Peyer's patch (tissue), 4 donors: Measurements from ENCODE around the gene LRP6. TPM values are rescaled to one million over a fixed set of nuclear protein-coding genes. Genes with fewer than 3 reads are reported as not detected.

Source experiments
- DNase-seq, 3 donors: peaks; one replicate each; pipeline ENCODE4 v3.0.0-alpha.2; 2017 to 2019
- H3K27ac ChIP-seq, 4 donors: fragments of 200-600 bp; sonication (generic); one replicate each; pipeline ENCODE4 v1.5.1; 2016 to 2019
- H3K27me3 ChIP-seq, 2 donors: fragments of 200-600 bp; sonication (generic); one replicate each; pipeline ENCODE4 v1.5.1; 2019
- H3K36me3 ChIP-seq, 3 donors: fragments of 200-600 bp; sonication (generic); one replicate each; pipeline ENCODE4 v1.5.1; 2016 to 2019
- H3K4me1 ChIP-seq, 4 donors: fragments of 200-600 bp; sonication (generic); one replicate each; pipeline ENCODE4 v1.5.1; 2016 to 2019
- H3K4me3 ChIP-seq, 4 donors: fragments of 200-600 bp; sonication (generic); 1 replicate in 3 of 4; 2 replicates in 1 of 4; pipeline ENCODE4 v1.5.1; 2016 to 2019; ENCODE audit warnings: mild to moderate bottlenecking in 1 of 4
- H3K9me3 ChIP-seq, 4 donors: fragments of 200-600 bp; sonication (generic); one replicate each; pipeline ENCODE4 v1.5.1; 2016 to 2019; ENCODE audit warnings: mild to moderate bottlenecking in 1 of 4
- POLR2A ChIP-seq, 2 donors: fragments of 450-650 bp; IDR thresholded peaks; one replicate each; pipeline ENCODE4 v1.5.1; 2017; ENCODE audit warnings: antibody characterized with exemption in 2 of 2, mild to moderate bottlenecking in 2 of 2, moderate library complexity in 2 of 2
- total RNA-seq, 4 donors: library from RNA; depleted of rRNA; stranded (reverse); fragments of >200 nt; gene quantifications; one replicate each; pipeline ENCODE4 v1.1.0, GENCODE V29; 2016
- TF ChIP-seq, protein P1 (sequence below), 6 experiments: fragments of 450-650 bp in 4 of 6; fragments of 200-600 bp in 2 of 6; sonication (generic) in 1 of 6; IDR thresholded peaks; one replicate each; pipeline ENCODE4 v1.5.1; 2017 to 2019; ENCODE audit warnings: antibody characterized with exemption in 6 of 6, mild to moderate bottlenecking in 3 of 6, moderate library complexity in 1 of 6

Gene LRP6
- total RNA-seq, 4 donors from 2014 or later = 27.3 to 78.4 (median 56.2) TPM

DNA sequence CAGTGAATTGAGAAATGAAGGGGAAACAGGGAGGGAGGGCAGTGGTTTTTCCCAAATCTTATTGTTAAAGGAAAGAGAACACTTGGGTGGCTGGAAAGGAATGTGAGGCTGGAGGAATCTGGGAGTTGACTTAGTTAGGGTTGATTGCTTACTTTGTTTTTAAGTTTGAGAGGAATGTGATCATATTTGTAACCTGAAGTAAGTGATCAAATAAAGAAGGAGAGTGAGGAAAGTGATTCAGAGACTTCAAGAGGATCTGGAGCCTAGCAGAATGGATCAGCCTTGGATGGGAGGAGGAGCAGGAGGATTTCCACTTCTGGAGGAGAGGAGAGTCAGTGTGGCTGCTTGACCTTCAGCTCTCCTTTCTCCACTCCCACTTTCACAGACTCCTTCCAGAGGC lies 6.0 kb upstream of the LRP6 start:
- no peak overlapping the region for H3K27ac ChIP-seq
- no peak for DNase-seq

DNA sequence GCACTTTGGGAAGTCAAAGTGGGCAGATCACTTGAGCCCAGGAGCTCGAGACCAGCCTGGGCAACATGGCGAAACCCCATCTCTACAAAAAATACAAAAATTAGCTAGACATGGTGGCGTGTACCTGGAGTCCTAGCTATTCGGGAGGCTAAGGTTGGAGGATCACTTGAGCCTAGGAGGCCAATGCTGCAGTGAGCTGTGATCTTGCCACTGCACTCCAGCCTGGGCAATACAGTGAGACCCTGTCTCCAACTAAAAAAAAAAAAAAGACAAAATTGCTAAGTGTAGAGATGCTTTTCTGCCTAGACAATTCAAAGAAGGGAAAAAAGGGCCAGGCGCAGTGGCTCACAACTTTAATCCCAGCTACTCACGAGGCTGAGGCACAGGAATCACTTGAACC lies 3.4 kb upstream of the LRP6 start:
- no peaks in the 10 kb centered on the region for H3K9me3 ChIP-seq
- no peaks in the 10 kb centered on the region for H3K27me3 ChIP-seq
- DNase-seq = no peak
- no peak overlapping the region for H3K27ac ChIP-seq
- no peaks in the 10 kb centered on the region for H3K36me3 ChIP-seq
- TF ChIP-seq, protein P1, sequence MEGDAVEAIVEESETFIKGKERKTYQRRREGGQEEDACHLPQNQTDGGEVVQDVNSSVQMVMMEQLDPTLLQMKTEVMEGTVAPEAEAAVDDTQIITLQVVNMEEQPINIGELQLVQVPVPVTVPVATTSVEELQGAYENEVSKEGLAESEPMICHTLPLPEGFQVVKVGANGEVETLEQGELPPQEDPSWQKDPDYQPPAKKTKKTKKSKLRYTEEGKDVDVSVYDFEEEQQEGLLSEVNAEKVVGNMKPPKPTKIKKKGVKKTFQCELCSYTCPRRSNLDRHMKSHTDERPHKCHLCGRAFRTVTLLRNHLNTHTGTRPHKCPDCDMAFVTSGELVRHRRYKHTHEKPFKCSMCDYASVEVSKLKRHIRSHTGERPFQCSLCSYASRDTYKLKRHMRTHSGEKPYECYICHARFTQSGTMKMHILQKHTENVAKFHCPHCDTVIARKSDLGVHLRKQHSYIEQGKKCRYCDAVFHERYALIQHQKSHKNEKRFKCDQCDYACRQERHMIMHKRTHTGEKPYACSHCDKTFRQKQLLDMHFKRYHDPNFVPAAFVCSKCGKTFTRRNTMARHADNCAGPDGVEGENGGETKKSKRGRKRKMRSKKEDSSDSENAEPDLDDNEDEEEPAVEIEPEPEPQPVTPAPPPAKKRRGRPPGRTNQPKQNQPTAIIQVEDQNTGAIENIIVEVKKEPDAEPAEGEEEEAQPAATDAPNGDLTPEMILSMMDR (IDR thresholded peaks at IDR 0.05) = no peak
- peaks cover 0 to 8% (median 0%) of the 10 kb centered on the region in 4 donors for H3K4me1 ChIP-seq
- H3K4me3 ChIP-seq = no peak overlapping the region

More for the DNA sequence above, 6.0 kb upstream of the LRP6 start:
- Histone ChIP-seq H3K9me3 (no peaks in the 10 kb centered on the region), H3K36me3 (no peaks in the 10 kb centered on the region), H3K27me3 (no peaks in the 10 kb centered on the region), H3K4me1 (no peaks in the 10 kb centered on the region), H3K4me3 (no peak overlapping the region)
- TF ChIP-seq, protein P1 (IDR thresholded peaks at IDR 0.05) = no peak

DNA sequence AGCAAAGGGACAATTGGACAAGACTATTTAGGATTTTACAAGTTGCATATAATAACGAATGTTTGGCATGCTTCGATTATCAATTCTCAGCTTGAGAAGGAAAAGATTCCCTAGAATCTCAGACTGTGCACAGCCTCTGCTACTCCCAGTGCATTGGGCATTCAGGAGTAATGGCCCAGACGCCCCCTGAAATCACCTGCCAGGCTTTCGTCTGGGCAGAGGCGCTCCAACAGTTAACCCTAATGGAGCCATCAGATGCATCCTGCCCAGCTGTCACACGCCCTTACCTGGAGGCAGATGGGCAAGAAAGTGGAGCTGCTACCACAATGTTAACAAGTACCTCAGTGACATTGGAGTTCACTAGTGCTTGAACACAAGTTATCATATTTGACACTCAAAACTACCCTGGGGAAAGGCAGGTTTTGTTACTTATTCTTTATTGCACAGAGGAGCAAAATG lies 927 bp upstream of the LRP6 start:
- peak overlapping the region in 3 of 4 donors; percentile 59 to 86 (median 73) for H3K4me3 ChIP-seq
- TF ChIP-seq POLR2A (IDR thresholded peaks at IDR 0.05) = no peak
- TF ChIP-seq, protein P1 (IDR thresholded peaks at IDR 0.05) = no peak
- peak overlapping the region in 1 of 4 donors; percentile 98 for H3K27ac ChIP-seq
- H3K4me1 ChIP-seq = peaks cover 0 to 8% (median 0%) of the 10 kb centered on the region in 4 donors
- no peak for DNase-seq
- H3K36me3 ChIP-seq = no peaks in the 10 kb centered on the region
- H3K9me3 ChIP-seq = no peaks in the 10 kb centered on the region
- no peaks in the 10 kb centered on the region for H3K27me3 ChIP-seq

DNA sequence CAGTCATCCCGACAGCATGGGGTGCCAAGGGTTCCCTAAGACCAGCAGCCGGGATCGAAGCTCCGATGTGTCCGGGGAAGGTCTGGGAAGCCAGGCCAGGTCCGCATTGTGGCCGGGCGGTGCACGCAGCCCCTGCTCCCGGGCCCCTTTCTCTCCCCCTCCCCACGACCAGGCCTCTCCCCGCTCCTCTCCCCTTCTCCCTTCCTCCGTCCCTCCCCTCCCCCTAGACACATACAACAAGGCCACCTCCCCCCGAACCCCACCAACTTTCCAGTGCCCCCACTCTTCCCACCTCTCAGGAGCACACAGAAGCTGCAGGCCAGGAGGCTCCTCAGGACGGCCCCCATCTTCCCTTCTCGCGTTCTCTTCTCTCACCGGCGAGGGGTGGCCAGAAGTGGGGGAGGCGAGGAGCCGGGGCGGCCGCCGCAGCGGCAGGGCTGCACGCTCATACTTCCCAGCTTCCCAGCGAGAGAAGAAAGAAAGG lies 413 bp downstream of the LRP6 start:
- Histone ChIP-seq H3K27me3 (no peaks in the 10 kb centered on the region), H3K4me3 (peak overlapping the region; percentile 58 to 86 (median 66)), H3K36me3 (no peaks in the 10 kb centered on the region), H3K4me1 (peaks cover 0 to 8% (median 0%) of the 10 kb centered on the region in 4 donors), H3K27ac (peak overlapping the region; percentile 61 to 98 (median 93)), H3K9me3 (no peaks in the 10 kb centered on the region)
- TF ChIP-seq, protein P1 (IDR thresholded peaks at IDR 0.05) = no peak
- no peak for TF ChIP-seq POLR2A (IDR thresholded peaks at IDR 0.05)
- peak in 1 of 3 donors; percentile 47 for DNase-seq

GRCh38 chr12:12265571-12266388 lies 1.1 kb downstream of the LRP6 start:
- H3K36me3 ChIP-seq = no peaks in the 10 kb centered on the region
- H3K4me3 ChIP-seq = peak overlapping the region; percentile 58 to 86 (median 66)
- H3K9me3 ChIP-seq = no peaks in the 10 kb centered on the region
- H3K4me1 ChIP-seq = peaks cover 0 to 8% (median 0%) of the 10 kb centered on the region in 4 donors
- H3K27ac ChIP-seq = peak overlapping the region; percentile 61 to 98 (median 93)
- TF ChIP-seq, protein P1 (IDR thresholded peaks at IDR 0.05) = no peak
- TF ChIP-seq POLR2A (IDR thresholded peaks at IDR 0.05) = no peak
- peak in 1 of 3 donors; percentile 49 for DNase-seq
- no peaks in the 10 kb centered on the region for H3K27me3 ChIP-seq
